Measurements from ENCODE around the gene HYAL3. TPM values are rescaled to one million over a fixed set of nuclear protein-coding genes. Genes with fewer than 3 reads are reported as not detected.
A peak's percentile ranks its signal among the peaks of the same experiment; 100 is the strongest.

The HYAL3 gene
- total and polyA plus RNA-seq, 2 of the 13 experiments (the other 11 are each of a cell fraction or from before 2014, with no cell fraction given), result 5.5 to 10.4 TPM

- TF ChIP-seq ZNF138 (CRISPR knock-in tag; IDR thresholded peaks at IDR 0.05; ENCODE audit: low read depth), result no peak
- no peak for TF ChIP-seq YEATS4 (CRISPR knock-in tag; IDR thresholded peaks at IDR 0.05; ENCODE audit: borderline replicate concordance)
- TF ChIP-seq SRSF1 (optimal IDR thresholded peaks at IDR 0.05; ENCODE audit: low read depth, low read length), result peak; percentile 24
- no peak for TF ChIP-seq ZNF251 (CRISPR knock-in tag; IDR thresholded peaks at IDR 0.05)
- no peak for TF ChIP-seq PTBP1 (IDR thresholded peaks at IDR 0.05; ENCODE audit: low read depth, low read length, poor library complexity, severe bottlenecking)
- no peak for TF ChIP-seq PLRG1 (conservative IDR thresholded peaks at IDR 0.05)
- no peak for TF ChIP-seq SP4 (CRISPR knock-in tag; IDR thresholded peaks at IDR 0.05)
- TF ChIP-seq PBX2 (CRISPR knock-in tag; IDR thresholded peaks at IDR 0.05), result no peak
- TF ChIP-seq AGO2 (optimal IDR thresholded peaks at IDR 0.05; ENCODE audit: low read depth, low read length), result peak; percentile 33
- TF ChIP-seq DZIP1 (CRISPR knock-in tag; IDR thresholded peaks at IDR 0.05), result no peak
- TF ChIP-seq, protein P1, sequence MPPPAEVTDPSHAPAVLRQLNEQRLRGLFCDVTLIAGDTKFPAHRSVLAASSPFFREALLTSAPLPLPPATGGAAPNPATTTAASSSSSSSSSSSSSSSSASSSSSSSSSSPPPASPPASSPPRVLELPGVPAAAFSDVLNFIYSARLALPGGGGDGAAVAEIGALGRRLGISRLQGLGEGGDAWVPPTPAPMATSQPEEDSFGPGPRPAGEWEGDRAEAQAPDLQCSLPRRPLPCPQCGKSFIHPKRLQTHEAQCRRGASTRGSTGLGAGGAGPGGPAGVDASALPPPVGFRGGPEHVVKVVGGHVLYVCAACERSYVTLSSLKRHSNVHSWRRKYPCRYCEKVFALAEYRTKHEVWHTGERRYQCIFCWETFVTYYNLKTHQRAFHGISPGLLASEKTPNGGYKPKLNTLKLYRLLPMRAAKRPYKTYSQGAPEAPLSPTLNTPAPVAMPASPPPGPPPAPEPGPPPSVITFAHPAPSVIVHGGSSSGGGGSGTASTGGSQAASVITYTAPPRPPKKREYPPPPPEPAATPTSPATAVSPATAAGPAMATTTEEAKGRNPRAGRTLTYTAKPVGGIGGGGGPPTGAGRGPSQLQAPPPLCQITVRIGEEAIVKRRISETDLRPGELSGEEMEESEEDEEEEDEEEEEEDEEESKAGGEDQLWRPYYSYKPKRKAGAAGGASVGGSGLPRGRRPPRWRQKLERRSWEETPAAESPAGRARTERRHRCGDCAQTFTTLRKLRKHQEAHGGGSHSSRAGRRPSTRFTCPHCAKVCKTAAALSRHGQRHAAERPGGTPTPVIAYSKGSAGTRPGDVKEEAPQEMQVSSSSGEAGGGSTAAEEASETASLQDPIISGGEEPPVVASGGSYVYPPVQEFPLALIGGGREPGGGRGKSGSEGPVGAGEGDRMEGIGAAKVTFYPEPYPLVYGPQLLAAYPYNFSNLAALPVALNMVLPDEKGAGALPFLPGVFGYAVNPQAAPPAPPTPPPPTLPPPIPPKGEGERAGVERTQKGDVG (CRISPR knock-in tag; IDR thresholded peaks at IDR 0.05; ENCODE audit: borderline replicate concordance), result 0 out of 2 replicates have a peak, but pooled peaks have one; percentile 3
- TF ChIP-seq SIN3A (IDR thresholded peaks at IDR 0.05; ENCODE audit: borderline replicate concordance, low read depth, low read length), result no peak
- no peak for TF ChIP-seq ZNF180 (CRISPR knock-in tag; IDR thresholded peaks at IDR 0.05; ENCODE audit: borderline replicate concordance, low read depth)
- TF ChIP-seq THAP9 (CRISPR knock-in tag; IDR thresholded peaks at IDR 0.05; ENCODE audit: borderline replicate concordance), result no peak
- no peak for TF ChIP-seq ISX (CRISPR knock-in tag; conservative IDR thresholded peaks at IDR 0.05)
These were observed 40.2 kb downstream of the HYAL3 start (continued) for GRCh38 chr3:50258979-50259378.
